NT2/D1 (cell line): Measurements from ENCODE around the gene CELSR1.

Experiments used
- DNase-seq: peaks from one replicate; pipeline ENCODE4 v3.0.0-alpha.2; 2011; ENCODE audit warnings: low read depth, low spot score
- H3K27me3 ChIP-seq: 2 replicates; pipeline ENCODE4 v1.6.0; 2011; ENCODE audit warnings: mild to moderate bottlenecking; ENCODE audit not compliant: insufficient read length, insufficient read depth
- H3K36me3 ChIP-seq: 2 replicates; pipeline ENCODE4 v1.6.1; 2011; ENCODE audit warnings: mild to moderate bottlenecking, low read length, mixed read lengths; ENCODE audit not compliant: insufficient read depth, insufficient read length
- H3K4me1 ChIP-seq: 2 replicates; pipeline ENCODE4 v1.5.1; 2011; ENCODE audit not compliant: insufficient read depth, insufficient read length
- H3K4me3 ChIP-seq: 2 replicates; pipeline ENCODE4 v1.5.1; 2011; ENCODE audit warnings: low read depth; ENCODE audit not compliant: insufficient read length
- H3K9ac ChIP-seq: 2 replicates; pipeline ENCODE4 v1.6.0; 2011; ENCODE audit warnings: low read depth; ENCODE audit not compliant: insufficient read length
- H3K9me3 ChIP-seq: 2 replicates; pipeline ENCODE4 v1.5.1; 2011; ENCODE audit warnings: mild to moderate bottlenecking, low read length; ENCODE audit not compliant: insufficient read depth
- SUZ12 ChIP-seq: IDR thresholded peaks from 2 replicates; pipeline ENCODE4 v1.6.1; 2011; ENCODE audit not compliant: insufficient read length, insufficient read depth; ENCODE audit errors: extremely low read depth
- YY1 ChIP-seq: IDR thresholded peaks from 2 replicates; pipeline ENCODE4 v1.6.1; 2011; ENCODE audit not compliant: insufficient read length, insufficient read depth
- ZNF274 ChIP-seq: IDR thresholded peaks from 2 replicates; pipeline ENCODE4 v1.6.1; 2011; ENCODE audit warnings: mild to moderate bottlenecking, low read depth, low read length

CELSR1 gene

DNA sequence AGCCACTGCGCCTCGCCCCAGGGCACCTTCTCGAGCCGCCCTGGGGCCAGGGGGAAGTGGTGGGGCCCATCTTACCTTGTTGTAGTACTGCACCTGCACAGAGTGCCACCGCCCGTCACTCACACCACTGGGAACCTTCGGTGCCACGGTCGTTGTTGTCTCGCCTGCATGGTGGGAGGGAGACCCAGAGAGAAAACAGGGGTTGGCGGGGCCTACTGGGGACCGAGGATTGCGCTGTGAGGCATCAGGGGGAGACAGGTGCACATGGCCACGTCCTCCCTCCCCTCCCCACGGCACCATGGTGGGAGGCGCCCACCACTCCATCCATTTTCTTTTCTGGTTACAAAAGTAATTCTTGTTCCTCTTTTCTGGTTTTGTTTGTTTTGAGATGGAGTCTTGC lies 104.1 kb downstream of the CELSR1 start:
- DNase-seq = no peak
- H3K4me3 ChIP-seq = no peak overlapping the region
- no peaks in the 10 kb centered on the region for H3K27me3 ChIP-seq
- no peak for TF ChIP-seq YY1
- no peak for TF ChIP-seq SUZ12
- TF ChIP-seq ZNF274 = no peak
- peaks cover 1% of the 10 kb centered on the region for H3K4me1 ChIP-seq
- H3K9me3 ChIP-seq = no peaks in the 10 kb centered on the region
- peaks cover 19% of the 10 kb centered on the region for H3K36me3 ChIP-seq
- no peak overlapping the region for H3K9ac ChIP-seq

GRCh38 chr22:46432164-46433068 lies 105.0 kb downstream of the CELSR1 start:
- Histone ChIP-seq H3K4me3 (no peak overlapping the region), H3K36me3 (peaks cover 16% of the 10 kb centered on the region), H3K27me3 (no peaks in the 10 kb centered on the region), H3K4me1 (peaks cover 1% of the 10 kb centered on the region), H3K9me3 (no peaks in the 10 kb centered on the region), H3K9ac (no peak overlapping the region)
- TF ChIP-seq YY1 = no peak
- no peak for TF ChIP-seq ZNF274
- no peak for TF ChIP-seq SUZ12
- DNase-seq = no peak

- Histone ChIP-seq H3K27me3 (no peaks in the 10 kb centered on the region), H3K9me3 (peaks cover under 1% of the 10 kb centered on the region; the same call in 1 of the 2 replicates), H3K4me1 (peaks cover 1% of the 10 kb centered on the region), H3K9ac (no peak overlapping the region), H3K36me3 (peaks cover 16% of the 10 kb centered on the region), H3K4me3 (no peak overlapping the region)
- DNase-seq = no peak
- no peak for TF ChIP-seq SUZ12
Observed at GRCh38 chr22:46430961-46431838, 106.2 kb downstream of the CELSR1 start.

DNA sequence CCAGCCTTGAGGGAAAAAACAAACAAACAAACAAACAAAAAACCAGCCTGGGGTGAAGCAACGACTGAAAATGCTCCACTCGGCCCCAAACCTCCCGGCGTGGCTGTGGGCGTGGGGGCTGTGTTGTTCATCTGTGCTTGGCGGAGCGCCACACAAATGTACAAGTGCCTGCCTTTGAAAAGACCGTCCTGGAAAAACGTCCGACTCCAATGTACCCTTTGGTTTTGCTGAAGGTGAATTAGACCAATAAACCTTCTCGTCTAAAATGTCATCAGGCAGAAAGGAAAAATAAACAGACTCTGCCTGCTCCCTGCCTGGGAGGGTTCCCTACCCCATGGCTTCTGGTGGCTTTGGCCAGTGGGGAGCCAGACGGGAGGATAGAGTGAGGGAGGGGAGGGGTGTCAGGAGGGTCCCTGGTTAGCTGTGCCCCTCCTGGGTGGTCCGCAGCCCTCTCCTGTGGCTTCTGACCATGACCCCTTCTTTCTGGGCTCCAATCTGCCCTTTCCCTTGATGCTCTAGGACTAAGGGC lies 108.0 kb downstream of the CELSR1 start:
- H3K27me3 ChIP-seq = no peaks in the 10 kb centered on the region
- TF ChIP-seq SUZ12 (no peak), YY1 (no peak), ZNF274 (no peak)
- peaks cover 10% of the 10 kb centered on the region for H3K36me3 ChIP-seq
- no peak overlapping the region for H3K9ac ChIP-seq
- H3K9me3 ChIP-seq = peaks cover 6% of the 10 kb centered on the region; the same call in 1 of the 2 replicates
- peaks cover 1% of the 10 kb centered on the region for H3K4me1 ChIP-seq
- H3K4me3 ChIP-seq = no peak overlapping the region
- no peak for DNase-seq

DNA sequence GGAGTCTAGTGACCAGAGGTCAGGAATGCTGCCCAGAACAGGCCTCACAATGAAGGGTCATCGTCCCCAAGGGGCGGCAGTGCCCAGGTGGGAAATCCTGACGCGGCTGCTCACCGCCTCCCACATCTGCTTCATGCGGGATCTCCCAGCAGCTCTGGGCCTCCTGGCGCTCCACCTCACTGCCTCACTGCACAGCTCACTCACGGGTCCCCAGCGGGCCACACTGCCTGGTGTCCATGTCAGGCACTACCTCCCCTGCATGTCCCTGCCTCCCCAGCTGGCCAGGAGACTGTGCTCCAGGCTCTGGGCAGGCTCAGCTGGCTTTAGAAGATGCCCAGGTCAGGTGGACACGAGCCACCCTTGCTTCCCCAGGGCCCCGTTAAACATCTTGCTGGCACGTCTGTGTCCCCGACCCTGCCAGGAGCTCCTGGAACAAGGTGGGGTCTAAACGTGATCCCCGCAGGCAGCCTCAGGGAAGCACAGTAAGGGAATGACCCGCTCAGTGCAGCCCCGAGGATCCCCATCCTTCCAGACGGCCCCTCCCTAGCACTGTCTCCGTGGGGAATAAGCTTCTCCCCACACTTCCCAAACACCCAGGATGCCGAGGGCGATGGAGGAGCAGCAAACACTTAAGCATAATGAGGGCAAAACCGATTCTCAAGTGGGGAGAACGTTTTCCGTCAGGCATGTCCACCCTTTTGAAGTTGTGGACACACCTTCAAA lies 108.7 kb downstream of the CELSR1 start:
- H3K4me1 ChIP-seq = peaks cover 1% of the 10 kb centered on the region
- DNase-seq = no peak
- no peak for TF ChIP-seq ZNF274
- no peak for TF ChIP-seq SUZ12
- no peak for TF ChIP-seq YY1
- H3K36me3 ChIP-seq = peaks cover 6% of the 10 kb centered on the region
- H3K9me3 ChIP-seq = peaks cover 6% of the 10 kb centered on the region; the same call in 1 of the 2 replicates
- no peak overlapping the region for H3K9ac ChIP-seq
- H3K4me3 ChIP-seq = no peak overlapping the region
- no peaks in the 10 kb centered on the region for H3K27me3 ChIP-seq

DNA sequence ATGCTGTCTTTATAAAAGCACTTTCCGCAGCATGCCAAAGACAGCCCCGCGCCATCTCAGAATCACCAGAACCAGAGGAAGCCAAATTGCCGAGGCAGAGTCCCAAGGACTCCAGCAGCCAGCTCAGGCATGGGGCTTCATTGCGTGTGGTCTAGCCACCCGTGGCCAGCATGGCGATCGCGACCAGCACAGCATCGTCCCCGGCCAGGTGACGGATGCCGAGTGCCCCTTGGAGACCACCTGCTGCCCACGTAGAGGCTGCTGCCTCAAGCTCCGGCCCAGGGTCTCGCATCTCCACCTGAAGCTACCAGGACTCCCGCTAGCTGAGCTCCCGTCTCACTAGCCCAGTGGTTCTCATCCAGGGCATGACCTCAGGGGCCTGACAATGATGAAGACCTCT lies 109.2 kb downstream of the CELSR1 start:
- TF ChIP-seq ZNF274 = no peak
- TF ChIP-seq YY1 = no peak
- TF ChIP-seq SUZ12 = no peak

More for the DNA sequence above, 109.2 kb downstream of the CELSR1 start:
- Histone ChIP-seq H3K27me3 (no peaks in the 10 kb centered on the region), H3K36me3 (peaks cover 4% of the 10 kb centered on the region), H3K9ac (no peak overlapping the region), H3K4me1 (peaks cover 1% of the 10 kb centered on the region), H3K4me3 (no peak overlapping the region), H3K9me3 (peaks cover 6% of the 10 kb centered on the region; the same call in 1 of the 2 replicates)
- no peak for DNase-seq
